Stimulated activated CD4-positive, alpha-beta T cell treated with anti-CD3 and anti-CD28 coated beads, TNF-alpha, amount 100 ng/mL, for 48 hours (primary cell): ENCODE measurements around the gene HSD17B1.
"Not testable (repeated sequence)": the region's sequence is repeated elsewhere in the genome, so short reads cannot be mapped to it uniquely, and the experiment has no call there.

Experiments used
- DNase-seq, 3 donors: peaks; one replicate each; pipeline ENCODE4 v3.0.0-alpha.2; 2020; ENCODE audit warnings: low read depth in 3 of 3

The HSD17B1 gene, protein sequence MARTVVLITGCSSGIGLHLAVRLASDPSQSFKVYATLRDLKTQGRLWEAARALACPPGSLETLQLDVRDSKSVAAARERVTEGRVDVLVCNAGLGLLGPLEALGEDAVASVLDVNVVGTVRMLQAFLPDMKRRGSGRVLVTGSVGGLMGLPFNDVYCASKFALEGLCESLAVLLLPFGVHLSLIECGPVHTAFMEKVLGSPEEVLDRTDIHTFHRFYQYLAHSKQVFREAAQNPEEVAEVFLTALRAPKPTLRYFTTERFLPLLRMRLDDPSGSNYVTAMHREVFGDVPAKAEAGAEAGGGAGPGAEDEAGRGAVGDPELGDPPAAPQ

GRCh38 chr17:42552736-42553135 is at the start of gene HSD17B1:
Gene HSD17B1, plus strand, starts transcription at chr17:42552923. Its CDS starts 11 bp downstream, at chr17:42552934.
- not testable (repeated sequence) for DNase-seq

DNA sequence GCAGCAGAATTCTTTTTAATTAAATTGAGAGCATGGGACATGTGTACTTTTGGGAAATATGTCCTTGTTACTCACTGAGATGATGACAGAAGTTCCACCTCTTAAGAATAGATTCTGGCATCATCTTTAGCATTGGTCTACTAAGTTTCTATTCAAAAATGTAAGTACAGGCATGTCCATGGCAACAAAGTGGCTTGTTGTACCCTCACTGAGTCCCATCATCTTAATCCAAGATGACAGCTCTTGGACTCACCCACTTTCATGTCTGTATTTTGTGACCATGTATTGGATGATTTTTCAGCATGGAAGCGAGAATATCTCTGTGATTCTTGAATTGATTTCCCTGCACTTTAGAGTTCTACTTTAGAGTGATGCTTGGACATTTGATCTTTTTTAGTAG is 49.8 kb upstream of the HSD17B1 start:
- no peak for DNase-seq

GRCh38 chr17:42507671-42508070 is 45.1 kb upstream of the HSD17B1 start:
- DNase-seq, result no peak

DNA sequence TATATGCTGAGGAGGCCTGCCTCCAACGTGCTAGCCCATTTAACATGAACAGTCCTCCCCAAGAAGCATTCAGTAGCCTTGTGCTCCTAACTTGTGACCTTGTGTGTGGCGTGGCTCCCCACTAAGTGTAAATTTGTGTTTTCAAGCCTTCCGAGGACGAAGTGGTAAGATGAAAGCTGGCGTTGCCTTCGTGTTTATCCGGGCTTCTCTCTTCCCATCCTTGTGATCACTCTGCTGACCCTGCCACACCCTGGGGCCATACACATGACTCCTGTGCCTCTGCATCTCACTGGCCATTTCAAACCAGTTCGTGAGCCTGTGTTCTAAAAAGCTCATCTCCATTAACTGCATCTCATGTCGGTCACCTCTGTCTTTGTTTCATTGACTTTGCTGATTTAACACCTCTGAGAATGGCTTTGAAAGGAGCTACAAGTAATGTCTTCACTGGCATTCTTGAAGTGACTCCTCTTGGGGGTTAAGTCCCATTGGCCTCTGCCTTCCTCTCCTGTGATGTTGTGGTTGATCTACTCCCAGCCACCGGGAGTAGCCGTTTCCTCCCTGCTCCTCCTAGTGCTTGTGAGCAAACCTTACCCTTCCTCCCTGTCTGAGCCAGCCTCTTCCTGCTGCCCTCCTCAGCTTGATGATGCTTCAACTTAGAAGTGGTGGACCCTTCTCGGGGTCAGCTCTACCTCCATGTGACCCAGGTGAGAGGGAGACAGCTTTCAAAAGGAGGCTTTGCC is 44.1 kb upstream of the HSD17B1 start:
- no peak for DNase-seq

DNA sequence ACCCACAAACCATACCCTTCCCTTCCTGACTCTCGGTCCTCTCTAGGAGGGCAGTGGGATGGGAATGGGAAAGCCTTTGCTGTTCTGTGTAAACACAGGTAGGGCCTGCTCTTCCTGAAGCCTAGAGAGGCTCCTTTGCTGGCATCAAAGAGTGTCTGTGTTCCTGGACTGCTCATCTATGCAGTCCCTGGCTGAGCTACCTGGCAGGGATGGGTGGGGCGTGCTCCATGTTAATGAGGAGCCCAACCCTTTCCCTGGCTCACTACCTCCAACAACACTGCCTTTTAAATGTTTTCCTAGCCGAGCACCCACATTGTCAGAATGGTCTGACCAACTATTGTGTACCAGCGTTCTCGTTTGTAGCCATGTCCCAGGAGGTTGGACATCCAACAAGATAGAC is 43.3 kb upstream of the HSD17B1 start:
- no peak for DNase-seq

GRCh38 chr17:42509841-42510240 is 42.9 kb upstream of the HSD17B1 start:
- no peak for DNase-seq

GRCh38 chr17:42512246-42512645 is 40.5 kb upstream of the HSD17B1 start:
- DNase-seq, result no peak

- no peak for DNase-seq
Observed at GRCh38 chr17:42512733-42513251, 39.9 kb upstream of the HSD17B1 start.

- no peak for DNase-seq
Observed at GRCh38 chr17:42513686-42514085, 39.0 kb upstream of the HSD17B1 start.

- DNase-seq, result no peak
Observed at GRCh38 chr17:42514279-42514678, 38.4 kb upstream of the HSD17B1 start.

GRCh38 chr17:42514867-42515266 is 37.9 kb upstream of the HSD17B1 start:
- no peak for DNase-seq

DNA sequence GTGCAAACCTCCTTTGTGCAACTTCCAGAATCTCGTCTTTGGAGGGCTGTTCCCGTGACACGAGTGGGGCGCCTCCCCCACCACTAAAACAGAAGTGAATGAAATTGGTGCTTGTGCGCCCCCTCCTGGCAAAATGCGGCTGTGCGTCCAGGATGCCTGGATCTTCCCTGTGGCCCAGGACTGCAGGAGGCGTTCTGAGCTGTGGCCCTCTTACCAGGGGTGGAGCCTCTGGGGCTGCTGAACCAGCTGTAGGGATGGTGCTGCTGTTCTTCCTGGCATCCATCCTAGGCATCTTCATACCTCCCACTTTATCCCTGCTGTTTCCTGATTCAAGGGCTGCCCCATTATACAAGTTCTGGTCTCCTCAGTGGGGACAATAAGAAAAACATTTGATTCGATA is 35.2 kb upstream of the HSD17B1 start:
- peak; percentile 64 to 77 (median 73) for DNase-seq

DNA sequence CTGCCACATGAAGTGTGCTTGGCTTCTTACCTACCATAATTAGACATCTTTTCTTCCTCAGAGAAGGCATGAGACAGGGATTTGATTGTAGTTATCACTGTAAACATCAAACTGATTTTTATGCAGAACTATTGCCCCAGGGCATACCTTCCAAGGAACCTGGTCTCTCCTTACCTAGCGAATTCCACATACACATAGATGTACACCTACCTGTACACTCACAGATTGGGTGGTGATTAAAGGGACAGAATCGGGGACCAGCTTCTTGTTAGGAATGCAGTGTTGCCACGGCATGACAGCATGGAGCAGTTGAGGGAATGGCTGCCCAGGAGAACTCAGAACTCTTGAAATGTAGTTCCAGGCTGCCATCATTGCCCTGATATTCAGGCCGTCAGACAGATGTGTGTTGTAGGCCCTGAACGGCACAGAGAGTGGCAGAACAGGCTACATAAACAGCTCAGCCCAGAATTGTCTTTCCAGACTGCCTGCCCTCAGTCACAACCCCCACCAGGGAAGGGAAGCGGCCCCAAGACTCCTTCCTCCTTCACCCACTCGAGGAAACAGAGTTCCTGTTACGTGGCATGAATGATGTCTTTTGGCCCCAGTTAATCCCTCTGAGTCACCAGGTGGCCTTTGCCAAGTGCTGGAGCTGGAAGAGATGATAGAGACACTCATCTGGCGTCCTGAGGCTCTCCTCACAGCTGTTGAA is 34.5 kb upstream of the HSD17B1 start:
- no peak for DNase-seq

GRCh38 chr17:42518755-42519545 is 33.8 kb upstream of the HSD17B1 start:
- no peak for DNase-seq

DNA sequence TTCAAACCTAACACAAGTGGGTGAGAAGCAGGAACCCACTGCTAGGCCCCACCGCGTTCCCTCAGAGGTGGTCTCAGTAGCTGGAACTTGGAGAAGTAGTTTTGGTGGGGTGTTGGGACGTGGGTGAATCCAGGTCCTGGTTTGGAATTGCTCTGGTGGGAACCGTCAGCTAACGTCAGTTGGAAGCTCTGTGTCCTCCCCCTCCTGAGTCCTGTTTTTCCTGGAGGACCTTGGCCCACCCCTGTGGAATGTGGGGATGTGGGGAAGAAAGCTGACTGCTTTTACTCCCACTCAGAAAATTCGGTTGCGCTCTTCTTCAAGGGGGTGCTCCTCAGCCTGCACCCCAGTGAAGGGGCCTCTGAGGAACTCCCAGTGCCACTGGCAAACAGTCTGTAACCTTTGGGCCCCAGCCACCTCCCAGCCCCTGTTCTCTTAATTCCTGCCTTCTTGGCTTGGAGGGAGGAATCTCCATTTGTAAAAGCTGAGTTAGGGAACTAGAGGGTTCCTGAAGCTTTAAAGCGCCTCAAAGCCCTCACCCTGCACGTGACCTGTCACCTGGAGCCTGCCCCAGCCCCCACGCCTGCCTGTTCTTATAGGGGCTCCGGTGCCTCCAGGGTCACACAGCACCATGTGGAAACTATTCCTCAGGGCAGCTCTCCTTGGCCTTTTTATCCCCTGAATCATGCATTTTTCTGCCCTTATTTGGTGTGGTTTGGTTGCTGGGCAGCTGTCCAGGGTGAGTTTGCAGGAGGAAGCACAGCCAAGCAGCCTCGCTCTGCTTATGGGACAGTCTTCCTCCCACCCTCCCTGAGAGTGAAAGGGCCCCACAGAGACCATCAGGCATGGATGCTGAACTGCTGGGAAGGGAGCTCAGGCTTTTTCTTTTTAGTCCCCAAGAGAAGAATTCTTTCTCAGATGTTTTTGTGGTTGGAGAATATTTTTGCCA is 32.9 kb upstream of the HSD17B1 start:
- no peak for DNase-seq

- no peak for DNase-seq
Observed at GRCh38 chr17:42520540-42520951, 32.2 kb upstream of the HSD17B1 start.

- no peak for DNase-seq
Observed at GRCh38 chr17:42521036-42521435, 31.7 kb upstream of the HSD17B1 start.

DNA sequence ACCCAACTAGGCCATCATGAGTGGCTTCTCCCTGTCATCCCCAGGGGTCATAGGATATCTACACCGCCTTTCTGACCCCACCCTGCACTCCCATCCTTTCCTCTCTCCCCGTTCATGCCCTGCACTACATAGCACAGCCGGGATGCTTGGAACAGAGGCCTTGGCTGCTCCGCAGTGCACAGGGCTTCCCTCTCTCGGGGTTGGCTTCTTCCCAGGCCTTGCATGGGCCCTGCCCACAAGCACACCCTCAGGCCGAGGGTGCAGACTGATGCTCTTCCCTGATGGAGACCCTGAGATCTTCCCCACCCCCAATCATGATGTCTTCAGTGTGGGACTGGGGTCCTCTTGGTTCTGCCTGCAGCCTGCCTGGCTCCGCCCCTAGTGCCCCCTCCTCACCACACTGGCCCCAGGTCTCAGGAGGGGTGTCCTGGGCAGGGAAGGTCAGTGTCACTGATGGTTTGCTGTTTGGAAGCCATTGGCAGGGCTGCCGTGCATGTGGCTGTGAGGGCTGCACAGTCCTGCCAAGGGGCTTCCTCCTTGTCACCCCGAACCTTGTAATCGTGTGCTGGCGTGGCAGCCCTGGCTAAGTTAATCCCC is 31.0 kb upstream of the HSD17B1 start:
- no peak for DNase-seq

DNA sequence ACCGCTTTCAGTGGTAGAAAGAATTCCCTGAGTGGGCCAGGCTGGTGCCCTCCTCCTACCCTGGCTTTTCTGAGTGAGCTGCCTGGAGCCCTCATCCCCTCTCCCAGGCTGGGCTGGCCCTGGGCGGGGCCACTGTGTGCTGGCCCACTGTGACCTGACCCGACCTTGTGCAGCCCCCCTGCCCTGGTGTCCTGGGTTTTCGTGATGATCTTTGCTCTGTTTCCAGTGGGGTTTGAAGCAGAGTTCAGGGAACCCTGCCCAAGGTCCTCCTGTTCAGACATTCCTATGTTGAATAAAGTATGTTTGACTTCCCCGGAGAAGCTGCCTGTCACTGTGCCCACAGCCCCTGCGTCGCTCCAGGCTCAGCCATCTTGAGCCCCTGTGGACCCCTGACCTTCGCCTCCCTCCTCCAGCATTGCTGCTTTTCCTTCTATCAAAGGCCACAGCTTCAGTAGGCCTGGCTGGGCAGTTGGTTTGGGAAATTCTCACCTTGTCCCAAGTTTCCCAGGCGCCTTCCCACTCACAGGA is 30.4 kb upstream of the HSD17B1 start:
- no peak for DNase-seq

- no peak for DNase-seq
Observed at GRCh38 chr17:42522798-42523278, 29.9 kb upstream of the HSD17B1 start.
